ENCODE data around the gene TTN.
A peak's percentile ranks its signal among the peaks of the same experiment; 100 is the strongest.

TTN gene

GRCh38 chr2:178715366-178715765, 91.9 kb downstream of the TTN start:
- no peak for TF ChIP-seq CTCF (IDR thresholded peaks at IDR 0.05)
- H3K4me3 ChIP-seq = no peak overlapping the region
- DNase-seq (ENCODE audit: low spot score) = no peak
- H3K27ac ChIP-seq = no peak overlapping the region

- no peak overlapping the region for H3K27ac ChIP-seq
- TF ChIP-seq CTCF (IDR thresholded peaks at IDR 0.05) = no peak
- DNase-seq (ENCODE audit: low spot score) = no peak
- no peak overlapping the region for H3K4me3 ChIP-seq
Measured at GRCh38 chr2:178707476-178707875, 99.7 kb downstream of the TTN start.

GRCh38 chr2:178704876-178705275, 102.3 kb downstream of the TTN start:
- DNase-seq (ENCODE audit: low spot score) = no peak
- no peak for TF ChIP-seq CTCF (IDR thresholded peaks at IDR 0.05)
- Histone ChIP-seq H3K27ac (no peak overlapping the region), H3K4me3 (no peak overlapping the region)

GRCh38 chr2:178702361-178702760, 104.9 kb downstream of the TTN start:
- Histone ChIP-seq H3K4me3 (no peak overlapping the region), H3K27ac (no peak overlapping the region)
- TF ChIP-seq CTCF (IDR thresholded peaks at IDR 0.05) = no peak
- DNase-seq (ENCODE audit: low spot score) = no peak

GRCh38 chr2:178700922-178701342, 106.3 kb downstream of the TTN start:
- no peak overlapping the region for H3K27ac ChIP-seq
- peak; percentile 42 for TF ChIP-seq CTCF (IDR thresholded peaks at IDR 0.05)
- DNase-seq (ENCODE audit: low spot score) = no peak
- H3K4me3 ChIP-seq = no peak overlapping the region

GRCh38 chr2:178700136-178700535, 107.1 kb downstream of the TTN start:
- DNase-seq (ENCODE audit: low spot score) = no peak
- no peak for TF ChIP-seq CTCF (IDR thresholded peaks at IDR 0.05)
- Histone ChIP-seq H3K27ac (no peak overlapping the region), H3K4me3 (no peak overlapping the region)

- no peak overlapping the region for H3K4me3 ChIP-seq
- no peak for DNase-seq (ENCODE audit: low spot score)
- TF ChIP-seq CTCF (IDR thresholded peaks at IDR 0.05) = no peak
- H3K27ac ChIP-seq = no peak overlapping the region
Measured at GRCh38 chr2:178692845-178693244, 114.4 kb downstream of the TTN start.
